CD4-positive, alpha-beta T cell treated with Interleukin-2 at 100 ng/mL for 4 hours (primary cell): ENCODE results near the gene ARID5B.

Experiments used
- DNase-seq: peaks from one replicate; pipeline ENCODE4 v3.0.0-alpha.2; 2020; ENCODE audit warnings: low spot score

ARID5B gene

GRCh38 chr10:62053860-62054259, 152.4 kb downstream of the ARID5B start:
- peak; percentile 22 for DNase-seq

- DNase-seq: no peak
These were observed 152.9 kb downstream of the ARID5B start for GRCh38 chr10:62054408-62054807.

- peak; percentile 44 for DNase-seq
These were observed 153.3 kb downstream of the ARID5B start for GRCh38 chr10:62054830-62055229.

GRCh38 chr10:62056219-62056618, 154.7 kb downstream of the ARID5B start:
- DNase-seq: no peak

GRCh38 chr10:62056698-62057097, 155.2 kb downstream of the ARID5B start:
- DNase-seq: no peak

- DNase-seq: no peak
These were observed 155.9 kb downstream of the ARID5B start for GRCh38 chr10:62057359-62057758.

GRCh38 chr10:62057850-62058249, 156.4 kb downstream of the ARID5B start:
- DNase-seq: no peak

- no peak for DNase-seq
These were observed 157.0 kb downstream of the ARID5B start for GRCh38 chr10:62058476-62058875.

GRCh38 chr10:62058896-62059216, 157.4 kb downstream of the ARID5B start:
- no peak for DNase-seq

- no peak for DNase-seq
These were observed 157.9 kb downstream of the ARID5B start for GRCh38 chr10:62059217-62059920.

- no peak for DNase-seq
These were observed 160.5 kb downstream of the ARID5B start for GRCh38 chr10:62062028-62062427.

GRCh38 chr10:62062752-62063512, 161.4 kb downstream of the ARID5B start:
- peak; percentile 38 for DNase-seq

- peak; percentile 67 for DNase-seq
These were observed 162.4 kb downstream of the ARID5B start for GRCh38 chr10:62063795-62064472.

- DNase-seq: no peak
These were observed 166.1 kb downstream of the ARID5B start for GRCh38 chr10:62067560-62067959.

GRCh38 chr10:62068464-62068863, 167.0 kb downstream of the ARID5B start:
- DNase-seq: no peak

- DNase-seq: no peak
These were observed 168.1 kb downstream of the ARID5B start for GRCh38 chr10:62069452-62070178.

GRCh38 chr10:62071846-62072281, 170.4 kb downstream of the ARID5B start:
- no peak for DNase-seq

- DNase-seq: no peak
These were observed 171.4 kb downstream of the ARID5B start for GRCh38 chr10:62072901-62073300.

- DNase-seq: no peak
These were observed 171.9 kb downstream of the ARID5B start for GRCh38 chr10:62073429-62073828.

- no peak for DNase-seq
These were observed 173.9 kb downstream of the ARID5B start for GRCh38 chr10:62075414-62075813.

- no peak for DNase-seq
These were observed 174.4 kb downstream of the ARID5B start for GRCh38 chr10:62075912-62076311.

- DNase-seq: no peak
These were observed 175.4 kb downstream of the ARID5B start for GRCh38 chr10:62076891-62077290.
